GM12801 (cell line): ENCODE measurements around the gene PCNX2.

Experiments used
- TF ChIP-seq, protein P1 (sequence below): IDR thresholded peaks from one replicate; pipeline ENCODE4 v1.5.1; 2011; ENCODE audit warnings: control low read depth; ENCODE audit not compliant: insufficient read length; ENCODE audit errors: extremely low read depth

PCNX2 gene

DNA sequence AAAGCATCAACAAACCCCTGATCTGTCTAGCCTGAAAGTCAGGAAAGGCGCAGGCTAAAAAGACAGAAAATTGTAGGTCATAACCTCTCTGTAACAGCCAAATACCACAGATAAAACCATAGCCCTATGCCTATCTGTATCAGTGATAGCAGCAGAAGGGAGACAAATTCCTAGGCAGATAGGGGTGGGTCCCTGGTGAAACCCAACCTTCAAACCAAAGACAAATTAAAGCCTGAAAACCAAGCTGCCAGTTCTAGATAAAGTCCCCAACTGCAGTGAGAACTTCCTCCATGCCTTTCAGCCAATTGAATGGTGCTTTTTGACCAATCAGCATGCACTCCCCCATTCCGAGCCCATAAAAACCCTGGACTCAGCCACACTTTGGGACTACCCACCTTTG, 229.8 kb downstream of the PCNX2 start:
- TF ChIP-seq, protein P1, sequence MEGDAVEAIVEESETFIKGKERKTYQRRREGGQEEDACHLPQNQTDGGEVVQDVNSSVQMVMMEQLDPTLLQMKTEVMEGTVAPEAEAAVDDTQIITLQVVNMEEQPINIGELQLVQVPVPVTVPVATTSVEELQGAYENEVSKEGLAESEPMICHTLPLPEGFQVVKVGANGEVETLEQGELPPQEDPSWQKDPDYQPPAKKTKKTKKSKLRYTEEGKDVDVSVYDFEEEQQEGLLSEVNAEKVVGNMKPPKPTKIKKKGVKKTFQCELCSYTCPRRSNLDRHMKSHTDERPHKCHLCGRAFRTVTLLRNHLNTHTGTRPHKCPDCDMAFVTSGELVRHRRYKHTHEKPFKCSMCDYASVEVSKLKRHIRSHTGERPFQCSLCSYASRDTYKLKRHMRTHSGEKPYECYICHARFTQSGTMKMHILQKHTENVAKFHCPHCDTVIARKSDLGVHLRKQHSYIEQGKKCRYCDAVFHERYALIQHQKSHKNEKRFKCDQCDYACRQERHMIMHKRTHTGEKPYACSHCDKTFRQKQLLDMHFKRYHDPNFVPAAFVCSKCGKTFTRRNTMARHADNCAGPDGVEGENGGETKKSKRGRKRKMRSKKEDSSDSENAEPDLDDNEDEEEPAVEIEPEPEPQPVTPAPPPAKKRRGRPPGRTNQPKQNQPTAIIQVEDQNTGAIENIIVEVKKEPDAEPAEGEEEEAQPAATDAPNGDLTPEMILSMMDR = no peak

DNA sequence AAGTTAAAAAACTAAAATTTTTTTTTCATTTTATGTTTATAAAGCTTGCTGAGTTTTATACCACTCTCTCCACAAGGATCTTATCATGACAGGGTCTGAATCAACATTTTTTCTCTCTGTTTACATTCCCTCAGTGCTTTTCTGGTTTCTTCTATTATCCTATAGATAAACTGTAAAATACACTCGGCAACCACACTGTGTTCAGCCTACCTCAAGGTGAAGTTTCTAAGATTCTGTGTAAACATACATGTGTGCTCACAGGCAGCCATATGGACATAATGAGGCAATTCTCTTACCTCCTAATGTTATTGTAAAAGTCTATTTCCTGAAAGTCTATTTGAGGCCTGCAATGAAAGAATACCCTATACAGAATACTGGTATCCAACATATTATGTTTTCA, 230.5 kb downstream of the PCNX2 start:
- TF ChIP-seq, protein P1 = no peak

DNA sequence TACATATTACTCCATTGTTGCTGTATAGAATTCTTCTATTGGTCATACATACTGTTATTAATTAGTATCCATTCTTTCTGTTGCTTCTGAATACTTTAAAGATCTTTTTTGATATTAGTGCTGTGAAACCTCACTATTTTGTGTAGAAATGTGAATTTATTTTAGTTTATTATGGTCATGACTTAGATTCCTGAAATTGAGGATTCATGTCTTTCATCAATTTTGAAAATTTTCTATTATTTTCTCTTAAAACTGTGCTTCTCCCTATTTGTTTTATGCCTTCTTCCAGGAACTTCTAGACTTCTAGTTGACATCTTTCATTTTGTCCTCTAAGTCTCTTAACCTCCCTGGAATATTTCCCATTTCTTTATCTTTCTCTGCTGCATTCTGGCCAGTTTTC, 232.1 kb downstream of the PCNX2 start:
- TF ChIP-seq, protein P1 = no peak

DNA sequence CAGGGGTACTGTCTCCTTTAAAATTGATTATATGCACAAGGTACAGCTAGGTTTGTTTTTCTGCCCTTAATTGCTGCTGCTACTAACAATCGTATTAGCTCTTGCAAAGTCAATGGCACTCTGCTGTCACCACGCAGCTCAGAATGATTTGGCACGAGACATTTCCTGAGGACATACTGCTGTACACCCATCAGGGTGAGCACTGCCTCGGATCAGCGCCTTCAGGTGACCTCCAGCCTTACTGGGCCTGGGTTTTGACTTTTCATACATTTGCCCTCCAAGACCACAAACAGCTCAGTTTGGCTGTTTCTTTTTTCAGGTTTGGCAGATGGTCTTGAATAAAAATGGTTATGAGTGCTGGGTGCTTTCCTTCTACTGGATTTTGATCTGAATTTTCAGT, 234.3 kb downstream of the PCNX2 start:
- TF ChIP-seq, protein P1 = no peak

DNA sequence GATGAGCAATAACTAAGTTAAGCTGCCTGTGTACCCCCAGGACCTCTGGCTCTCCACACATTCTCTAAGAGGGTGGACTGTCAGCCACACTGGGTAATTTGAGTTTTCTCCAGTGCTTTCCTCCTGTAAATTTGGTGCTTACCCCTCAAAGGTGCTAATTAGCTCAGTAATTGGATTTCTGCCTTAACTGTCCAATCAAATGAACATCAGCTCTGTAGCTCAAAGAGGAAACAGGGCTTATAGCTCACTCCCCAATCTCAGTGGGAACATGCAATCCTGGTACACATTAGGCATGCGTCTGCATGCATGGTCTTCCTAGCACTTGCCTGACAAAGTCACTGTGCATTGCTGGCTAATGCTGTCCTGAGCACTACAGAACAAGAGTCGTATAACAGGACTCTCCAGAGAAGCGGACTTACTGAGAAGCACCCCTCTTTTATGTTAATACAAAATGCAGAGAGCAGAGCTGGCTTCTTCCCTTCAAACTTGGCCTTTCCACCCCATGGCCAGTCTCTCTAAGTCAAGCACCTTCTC, 235.0 kb downstream of the PCNX2 start:
- TF ChIP-seq, protein P1 = no peak

DNA sequence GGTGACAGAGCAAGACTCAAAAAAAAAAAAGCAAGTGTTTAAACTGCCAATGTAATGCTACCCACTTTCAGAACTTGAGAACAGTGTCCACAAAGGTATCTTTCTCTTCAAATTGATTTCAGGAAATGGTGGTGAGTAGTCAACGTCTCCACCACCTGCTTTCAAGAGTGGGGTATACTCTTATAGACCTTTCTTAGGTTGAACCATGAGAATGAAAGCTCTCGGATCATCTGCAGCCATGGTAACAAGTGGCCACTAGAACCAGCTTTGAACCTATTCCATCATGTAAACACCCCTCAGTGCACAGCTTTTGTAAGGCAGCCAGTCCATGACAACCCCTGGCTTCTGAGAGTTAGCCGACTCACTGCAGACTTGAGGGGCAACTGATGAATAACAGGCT, 237.7 kb downstream of the PCNX2 start:
- TF ChIP-seq, protein P1 = no peak

DNA sequence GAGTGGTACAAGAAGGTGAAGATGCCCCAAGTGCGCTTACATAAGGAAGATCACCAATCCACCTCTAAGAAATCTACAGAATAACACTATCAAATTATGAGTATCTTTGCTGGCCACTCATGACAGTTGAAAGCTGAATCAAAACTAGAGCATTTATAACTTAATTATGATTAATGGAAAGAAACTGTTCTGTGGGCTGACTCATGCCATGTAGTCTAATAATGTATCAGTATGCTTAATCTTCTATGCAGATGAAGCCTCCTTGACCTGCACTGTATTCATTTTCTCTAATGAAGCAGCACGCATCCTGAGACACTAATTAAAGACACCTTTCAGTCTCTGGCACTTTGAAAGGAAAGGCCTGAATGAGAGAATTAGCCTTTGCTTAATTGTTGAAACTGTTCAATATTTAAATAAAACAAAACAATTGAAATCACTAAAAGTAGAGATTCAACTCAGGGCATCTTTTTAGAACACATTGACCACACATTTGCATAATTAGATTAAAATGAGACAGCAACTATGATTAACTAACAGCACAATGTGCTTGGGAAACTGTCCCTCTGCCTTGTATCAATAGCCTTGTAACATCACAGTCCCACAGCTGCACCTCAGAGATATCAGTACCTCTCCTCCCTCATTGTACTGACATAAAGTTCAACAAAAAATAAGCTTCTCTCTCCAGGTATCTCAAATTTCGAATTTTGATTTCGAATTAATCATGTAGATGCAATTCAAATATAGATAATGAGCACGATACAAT, 239.5 kb downstream of the PCNX2 start:
- TF ChIP-seq, protein P1 = no peak
